Gastroesophageal sphincter (tissue), 4 donors: ENCODE results near the gene TRAM2. TPM values are rescaled to one million over a fixed set of nuclear protein-coding genes. Genes with fewer than 3 reads are reported as not detected.

Source experiments
- ATAC-seq: fragments of 150-250 bp; one replicate; pipeline ENCODE4 v1.9.1; 2016; ENCODE audit warnings: mild to moderate bottlenecking, moderate library complexity
- H3K27ac ChIP-seq, 4 donors: fragments of 200-600 bp; sonication (generic) in 3 of 4; 1 replicate in 3 of 4; 2 replicates in 1 of 4; pipeline ENCODE4 v1.5.1; 2016 to 2019
- H3K27me3 ChIP-seq: fragments of 200-600 bp; sonication (generic); one replicate; pipeline ENCODE4 v1.5.1; 2019
- H3K36me3 ChIP-seq, 2 donors: fragments of 200-600 bp; sonication (generic); one replicate each; pipeline ENCODE4 v1.5.1; 2019; ENCODE audit warnings: control low read depth in 1 of 2
- H3K4me1 ChIP-seq, 3 donors: fragments of 200-600 bp; sonication (generic); 1 replicate in 2 of 3; 2 replicates in 1 of 3; pipeline ENCODE4 v1.5.1; 2016 to 2019; ENCODE audit warnings: control low read depth in 2 of 3
- H3K4me3 ChIP-seq, 2 donors: fragments of 200-600 bp; sonication (generic); one replicate each; pipeline ENCODE4 v1.5.1; 2019; ENCODE audit warnings: mild to moderate bottlenecking in 1 of 2, moderate library complexity in 1 of 2
- H3K9me3 ChIP-seq, 3 donors: fragments of 200-600 bp; sonication (generic); one replicate each; pipeline ENCODE4 v1.5.1; 2017 to 2019; ENCODE audit warnings: control low read depth in 2 of 3
- EP300 ChIP-seq: sonication (generic); formaldehyde crosslinking; IDR thresholded peaks from one replicate; pipeline ENCODE4 v1.6.1; 2017; ENCODE audit warnings: antibody characterized with exemption, mild to moderate bottlenecking
- POLR2A ChIP-seq, 2 donors: fragments of 450-650 bp; IDR thresholded peaks; one replicate each; pipeline ENCODE4 v1.6.1; 2017; ENCODE audit warnings: antibody characterized with exemption in 2 of 2, mild to moderate bottlenecking in 2 of 2, moderate library complexity in 1 of 2
- POLR2AphosphoS5 ChIP-seq: sonication (generic); formaldehyde crosslinking; IDR thresholded peaks from one replicate; pipeline ENCODE4 v1.6.1; 2017; ENCODE audit warnings: antibody characterized with exemption
- WGBS, 2 donors: methylation state at CpG; one replicate each; pipeline ENCODE4 v1.1.5; 2018; ENCODE audit warnings: low coverage in 1 of 2; 5-methylcytosine and 5-hydroxymethylcytosine counted together
- total RNA-seq, 4 donors: library from RNA; depleted of rRNA; stranded (reverse); fragments of >200 nt; gene quantifications; one replicate each; pipeline ENCODE4 v1.1.0, GENCODE V29; 2016
- TF ChIP-seq, protein P1 (sequence below), 4 experiments: fragments of 200-600 bp in 2 of 4; fragments of 450-650 bp in 2 of 4; sonication (generic) in 1 of 4; IDR thresholded peaks; one replicate each; pipeline ENCODE4 v1.5.1; 2017 to 2019; ENCODE audit warnings: antibody characterized with exemption in 4 of 4, mild to moderate bottlenecking in 2 of 4, moderate library complexity in 2 of 4

The TRAM2 gene
- total RNA-seq, 4 donors from 2014 or later, result 16.7 to 34.2 (median 25.0) TPM

DNA sequence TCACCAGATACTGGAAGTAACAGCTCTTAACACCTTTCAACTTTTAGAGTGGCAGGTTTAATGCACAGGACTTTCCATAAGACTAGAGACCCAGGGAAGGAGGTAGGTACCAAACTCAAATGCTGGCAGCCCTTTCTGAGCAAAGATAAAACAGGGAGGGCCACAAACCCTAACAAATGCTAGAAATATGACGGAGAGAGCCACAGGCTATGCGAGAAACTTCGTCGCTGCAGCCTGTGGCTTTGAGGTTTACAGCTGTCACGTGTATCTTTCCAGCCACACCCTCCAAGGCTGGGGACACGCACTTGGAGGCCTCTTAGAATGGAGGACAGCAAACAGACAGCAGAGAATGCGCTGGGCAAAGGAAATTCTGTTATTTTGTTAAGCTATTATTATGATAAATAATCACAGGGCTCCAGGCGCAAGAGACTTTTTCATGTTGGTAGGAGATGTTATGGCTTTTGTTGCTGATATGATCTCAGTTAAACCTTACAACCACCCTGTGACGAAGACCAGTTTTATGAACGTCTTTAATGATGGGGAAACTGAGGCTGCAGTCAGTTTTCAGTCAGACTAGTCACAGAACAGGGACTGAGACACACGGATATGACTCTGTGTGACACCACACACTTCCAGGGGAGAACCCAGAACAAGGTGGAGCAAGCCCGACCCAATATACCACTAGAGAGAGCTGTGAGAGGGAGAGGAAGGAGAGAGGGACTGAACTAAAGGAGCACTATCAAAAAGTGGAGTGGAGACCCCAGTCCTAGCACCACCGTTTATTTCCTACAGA, 2.0 kb downstream of the TRAM2 start:
- Histone ChIP-seq H3K27ac (peak overlapping the region; percentile 32 to 100 (median 97)), H3K4me3 (peak overlapping the region; percentile 42 to 66), H3K4me1 (peaks cover 22 to 78% (median 38%) of the 10 kb centered on the region in 3 donors), H3K27me3 (no peaks in the 10 kb centered on the region), H3K36me3 (no peaks in the 10 kb centered on the region), H3K9me3 (no peaks in the 10 kb centered on the region)
- TF ChIP-seq EP300 (no peak), POLR2AphosphoS5 (no peak), POLR2A (IDR thresholded peaks at IDR 0.05) (no peak)
- TF ChIP-seq, protein P1, sequence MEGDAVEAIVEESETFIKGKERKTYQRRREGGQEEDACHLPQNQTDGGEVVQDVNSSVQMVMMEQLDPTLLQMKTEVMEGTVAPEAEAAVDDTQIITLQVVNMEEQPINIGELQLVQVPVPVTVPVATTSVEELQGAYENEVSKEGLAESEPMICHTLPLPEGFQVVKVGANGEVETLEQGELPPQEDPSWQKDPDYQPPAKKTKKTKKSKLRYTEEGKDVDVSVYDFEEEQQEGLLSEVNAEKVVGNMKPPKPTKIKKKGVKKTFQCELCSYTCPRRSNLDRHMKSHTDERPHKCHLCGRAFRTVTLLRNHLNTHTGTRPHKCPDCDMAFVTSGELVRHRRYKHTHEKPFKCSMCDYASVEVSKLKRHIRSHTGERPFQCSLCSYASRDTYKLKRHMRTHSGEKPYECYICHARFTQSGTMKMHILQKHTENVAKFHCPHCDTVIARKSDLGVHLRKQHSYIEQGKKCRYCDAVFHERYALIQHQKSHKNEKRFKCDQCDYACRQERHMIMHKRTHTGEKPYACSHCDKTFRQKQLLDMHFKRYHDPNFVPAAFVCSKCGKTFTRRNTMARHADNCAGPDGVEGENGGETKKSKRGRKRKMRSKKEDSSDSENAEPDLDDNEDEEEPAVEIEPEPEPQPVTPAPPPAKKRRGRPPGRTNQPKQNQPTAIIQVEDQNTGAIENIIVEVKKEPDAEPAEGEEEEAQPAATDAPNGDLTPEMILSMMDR (IDR thresholded peaks at IDR 0.05), result no peak
- ATAC-seq, result no peak
- 13% methylated on average over 12 of the region's 13 CpGs; no CpG with 5 or more reads in 1 of the 2 donors for WGBS, 2 donors

DNA sequence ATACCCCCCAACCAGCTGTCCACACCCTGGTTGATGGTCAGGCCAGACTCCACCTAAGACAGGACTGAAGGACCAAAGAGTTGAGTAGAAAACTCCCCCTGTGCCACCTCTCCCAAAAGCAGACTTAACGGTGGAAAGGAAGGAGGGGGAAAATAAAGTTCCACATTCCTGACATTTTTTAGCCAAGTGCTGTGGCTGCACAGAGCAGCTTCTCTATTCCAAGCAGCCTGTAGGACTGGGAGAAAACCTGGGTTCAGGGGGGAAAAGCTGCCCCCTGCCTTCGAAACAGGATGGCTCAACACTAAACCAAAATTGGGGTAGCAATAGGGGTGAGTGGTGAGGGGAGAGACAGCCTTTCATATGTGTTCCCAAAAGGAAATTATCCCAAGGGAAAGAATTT, 3.6 kb downstream of the TRAM2 start:
- no peak for ATAC-seq
- Histone ChIP-seq H3K4me1 (peaks cover 22 to 92% (median 49%) of the 10 kb centered on the region in 3 donors), H3K4me3 (peak overlapping the region; percentile 10 to 66), H3K27ac (peak overlapping the region; percentile 40 to 100 (median 97)), H3K36me3 (no peaks in the 10 kb centered on the region), H3K27me3 (no peaks in the 10 kb centered on the region), H3K9me3 (no peaks in the 10 kb centered on the region)
- 0 to 44% methylated on average over 1 of the region's 2 CpGs for WGBS, 2 donors
- TF ChIP-seq POLR2A (IDR thresholded peaks at IDR 0.05), result no peak
- TF ChIP-seq, protein P1 (IDR thresholded peaks at IDR 0.05), result peak in 1 of 4 experiments; percentile 23

DNA sequence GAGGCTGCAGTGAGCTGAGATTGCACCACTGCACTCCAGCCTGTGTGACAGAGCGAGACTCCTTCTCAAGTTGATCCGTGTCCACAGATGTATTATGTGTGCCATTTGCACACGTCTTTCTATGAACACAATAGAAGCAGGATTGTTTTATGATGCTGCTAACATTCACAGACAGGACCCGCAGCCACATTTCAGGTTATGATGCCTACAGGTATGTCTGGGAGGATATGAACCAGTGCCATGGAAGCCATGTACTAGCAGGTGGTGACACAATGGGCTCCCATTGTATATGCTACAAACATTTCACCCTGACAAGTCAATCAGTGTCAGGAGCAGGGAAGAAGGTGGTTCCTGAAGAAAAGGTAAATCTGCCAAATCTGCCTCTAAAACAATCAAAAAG, 4.3 kb downstream of the TRAM2 start:
- peak overlapping the region in 3 of 4 donors; percentile 95 to 100 (median 99) for H3K27ac ChIP-seq
- H3K4me1 ChIP-seq, result peaks cover 22 to 92% (median 55%) of the 10 kb centered on the region in 3 donors
- ATAC-seq, result no peak
- no peak overlapping the region for H3K4me3 ChIP-seq
- H3K9me3 ChIP-seq, result no peaks in the 10 kb centered on the region
- H3K36me3 ChIP-seq, result no peaks in the 10 kb centered on the region
- H3K27me3 ChIP-seq, result no peaks in the 10 kb centered on the region
- 80 to 85% methylated on average over 4 of the region's 4 CpGs for WGBS, 2 donors
- TF ChIP-seq, protein P1 (IDR thresholded peaks at IDR 0.05), result no peak
- TF ChIP-seq POLR2A (IDR thresholded peaks at IDR 0.05) (no peak), POLR2AphosphoS5 (no peak)

DNA sequence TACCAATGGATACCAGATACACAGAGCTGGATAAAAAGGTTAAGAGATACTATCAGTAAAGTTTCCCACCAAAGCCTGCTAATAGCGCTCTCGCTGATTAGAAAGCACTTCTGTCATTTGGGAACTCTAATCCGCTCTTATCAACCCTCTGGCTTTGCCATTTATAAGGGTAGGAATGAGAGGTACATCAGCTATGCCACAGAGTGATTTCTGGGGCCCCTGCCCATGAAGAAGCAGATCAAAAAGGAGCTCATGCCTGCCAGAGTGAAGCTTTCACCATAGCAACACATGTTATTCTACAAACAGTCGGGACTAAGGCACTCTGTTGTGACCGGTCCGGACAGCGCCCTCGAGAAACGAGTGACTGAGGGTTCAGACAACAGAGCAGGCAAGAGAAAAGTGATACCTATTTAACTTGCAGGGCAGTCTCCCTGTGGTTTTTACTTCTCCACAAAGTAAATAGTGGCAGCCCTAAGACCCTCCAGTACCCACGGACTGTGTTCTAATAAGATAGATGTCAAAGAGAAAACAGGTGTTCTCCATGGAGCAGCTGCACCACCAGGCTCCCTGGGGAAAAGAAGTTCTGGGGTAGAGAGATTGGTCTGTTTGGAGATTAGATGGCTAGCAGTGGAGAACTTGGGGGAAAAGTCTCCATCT, 5.6 kb downstream of the TRAM2 start:
- no peak for ATAC-seq
- TF ChIP-seq, protein P1 (IDR thresholded peaks at IDR 0.05), result no peak
- peaks cover 25 to 100% (median 68%) of the 10 kb centered on the region in 3 donors for H3K4me1 ChIP-seq

More for the DNA sequence above, 5.6 kb downstream of the TRAM2 start:
- no peaks in the 10 kb centered on the region for H3K27me3 ChIP-seq
- H3K36me3 ChIP-seq, result no peaks in the 10 kb centered on the region
- 37 to 41% methylated on average over 7 of the region's 10 CpGs for WGBS, 2 donors
- H3K9me3 ChIP-seq, result no peaks in the 10 kb centered on the region
- peak overlapping the region; percentile 8 to 99 (median 83) for H3K27ac ChIP-seq
- H3K4me3 ChIP-seq, result no peak overlapping the region
